Measurements from ENCODE around the gene MYO1H.

Gene MYO1H

DNA sequence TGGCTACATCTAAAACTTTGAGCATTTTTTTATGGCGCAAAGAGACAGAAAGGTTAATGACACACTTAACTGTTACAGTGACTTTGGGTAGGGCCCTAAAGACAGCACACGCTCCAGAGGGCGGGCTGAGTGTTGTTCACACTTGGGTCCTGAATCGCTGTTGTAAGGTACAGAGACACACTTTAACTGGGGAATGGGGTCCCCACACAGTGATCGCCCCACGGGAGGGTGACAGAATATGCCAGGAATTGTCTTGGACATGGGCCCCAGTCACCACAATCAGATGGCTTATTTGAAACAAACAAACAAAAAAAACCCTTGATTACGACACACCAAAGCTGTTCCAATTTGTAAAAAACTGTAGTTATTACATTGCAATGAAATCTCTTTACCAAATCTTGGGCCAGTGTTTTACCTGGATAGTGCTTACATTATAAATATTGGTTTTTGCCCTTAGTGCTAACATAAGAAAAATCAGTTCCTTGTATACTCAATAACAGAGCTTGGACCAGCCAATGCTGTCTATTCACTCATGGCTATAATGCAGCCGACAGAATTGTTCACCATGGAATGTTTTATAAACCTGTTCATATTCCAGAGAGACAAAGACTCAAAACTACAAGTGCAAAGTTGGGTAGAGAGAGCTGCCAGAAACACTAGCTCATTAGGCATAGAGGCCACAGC is 101.1 kb downstream of the MYO1H start:
- Histone ChIP-seq H3K27me3 (ENCODE audit: insufficient read depth, poor library complexity, severe bottlenecking) (no peaks in the 10 kb centered on the region), H3K4me3 (replicated peaks; ENCODE audit: insufficient read depth, low read length) (no peak overlapping the region), H3K27ac (replicated peaks) (no peak overlapping the region)
- TF ChIP-seq, protein P1, sequence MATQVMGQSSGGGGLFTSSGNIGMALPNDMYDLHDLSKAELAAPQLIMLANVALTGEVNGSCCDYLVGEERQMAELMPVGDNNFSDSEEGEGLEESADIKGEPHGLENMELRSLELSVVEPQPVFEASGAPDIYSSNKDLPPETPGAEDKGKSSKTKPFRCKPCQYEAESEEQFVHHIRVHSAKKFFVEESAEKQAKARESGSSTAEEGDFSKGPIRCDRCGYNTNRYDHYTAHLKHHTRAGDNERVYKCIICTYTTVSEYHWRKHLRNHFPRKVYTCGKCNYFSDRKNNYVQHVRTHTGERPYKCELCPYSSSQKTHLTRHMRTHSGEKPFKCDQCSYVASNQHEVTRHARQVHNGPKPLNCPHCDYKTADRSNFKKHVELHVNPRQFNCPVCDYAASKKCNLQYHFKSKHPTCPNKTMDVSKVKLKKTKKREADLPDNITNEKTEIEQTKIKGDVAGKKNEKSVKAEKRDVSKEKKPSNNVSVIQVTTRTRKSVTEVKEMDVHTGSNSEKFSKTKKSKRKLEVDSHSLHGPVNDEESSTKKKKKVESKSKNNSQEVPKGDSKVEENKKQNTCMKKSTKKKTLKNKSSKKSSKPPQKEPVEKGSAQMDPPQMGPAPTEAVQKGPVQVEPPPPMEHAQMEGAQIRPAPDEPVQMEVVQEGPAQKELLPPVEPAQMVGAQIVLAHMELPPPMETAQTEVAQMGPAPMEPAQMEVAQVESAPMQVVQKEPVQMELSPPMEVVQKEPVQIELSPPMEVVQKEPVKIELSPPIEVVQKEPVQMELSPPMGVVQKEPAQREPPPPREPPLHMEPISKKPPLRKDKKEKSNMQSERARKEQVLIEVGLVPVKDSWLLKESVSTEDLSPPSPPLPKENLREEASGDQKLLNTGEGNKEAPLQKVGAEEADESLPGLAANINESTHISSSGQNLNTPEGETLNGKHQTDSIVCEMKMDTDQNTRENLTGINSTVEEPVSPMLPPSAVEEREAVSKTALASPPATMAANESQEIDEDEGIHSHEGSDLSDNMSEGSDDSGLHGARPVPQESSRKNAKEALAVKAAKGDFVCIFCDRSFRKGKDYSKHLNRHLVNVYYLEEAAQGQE (IDR thresholded peaks at IDR 0.05; ENCODE audit: insufficient replicate concordance, low read depth) = no peak
- TF ChIP-seq SPI1 (IDR thresholded peaks at IDR 0.05; ENCODE audit: borderline replicate concordance, low read depth) (no peak), GABPA (IDR thresholded peaks at IDR 0.05; ENCODE audit: low read depth) (no peak), POLR2AphosphoS5 (IDR thresholded peaks at IDR 0.05; ENCODE audit: low read depth) (no peak)
- TF ChIP-seq, protein P2, sequence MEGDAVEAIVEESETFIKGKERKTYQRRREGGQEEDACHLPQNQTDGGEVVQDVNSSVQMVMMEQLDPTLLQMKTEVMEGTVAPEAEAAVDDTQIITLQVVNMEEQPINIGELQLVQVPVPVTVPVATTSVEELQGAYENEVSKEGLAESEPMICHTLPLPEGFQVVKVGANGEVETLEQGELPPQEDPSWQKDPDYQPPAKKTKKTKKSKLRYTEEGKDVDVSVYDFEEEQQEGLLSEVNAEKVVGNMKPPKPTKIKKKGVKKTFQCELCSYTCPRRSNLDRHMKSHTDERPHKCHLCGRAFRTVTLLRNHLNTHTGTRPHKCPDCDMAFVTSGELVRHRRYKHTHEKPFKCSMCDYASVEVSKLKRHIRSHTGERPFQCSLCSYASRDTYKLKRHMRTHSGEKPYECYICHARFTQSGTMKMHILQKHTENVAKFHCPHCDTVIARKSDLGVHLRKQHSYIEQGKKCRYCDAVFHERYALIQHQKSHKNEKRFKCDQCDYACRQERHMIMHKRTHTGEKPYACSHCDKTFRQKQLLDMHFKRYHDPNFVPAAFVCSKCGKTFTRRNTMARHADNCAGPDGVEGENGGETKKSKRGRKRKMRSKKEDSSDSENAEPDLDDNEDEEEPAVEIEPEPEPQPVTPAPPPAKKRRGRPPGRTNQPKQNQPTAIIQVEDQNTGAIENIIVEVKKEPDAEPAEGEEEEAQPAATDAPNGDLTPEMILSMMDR (IDR thresholded peaks at IDR 0.05; ENCODE audit: insufficient read depth, low read length) = no peak
- no peak for DNase-seq (ENCODE audit: low read depth in 1 of 2, low spot score in 1 of 2)

DNA sequence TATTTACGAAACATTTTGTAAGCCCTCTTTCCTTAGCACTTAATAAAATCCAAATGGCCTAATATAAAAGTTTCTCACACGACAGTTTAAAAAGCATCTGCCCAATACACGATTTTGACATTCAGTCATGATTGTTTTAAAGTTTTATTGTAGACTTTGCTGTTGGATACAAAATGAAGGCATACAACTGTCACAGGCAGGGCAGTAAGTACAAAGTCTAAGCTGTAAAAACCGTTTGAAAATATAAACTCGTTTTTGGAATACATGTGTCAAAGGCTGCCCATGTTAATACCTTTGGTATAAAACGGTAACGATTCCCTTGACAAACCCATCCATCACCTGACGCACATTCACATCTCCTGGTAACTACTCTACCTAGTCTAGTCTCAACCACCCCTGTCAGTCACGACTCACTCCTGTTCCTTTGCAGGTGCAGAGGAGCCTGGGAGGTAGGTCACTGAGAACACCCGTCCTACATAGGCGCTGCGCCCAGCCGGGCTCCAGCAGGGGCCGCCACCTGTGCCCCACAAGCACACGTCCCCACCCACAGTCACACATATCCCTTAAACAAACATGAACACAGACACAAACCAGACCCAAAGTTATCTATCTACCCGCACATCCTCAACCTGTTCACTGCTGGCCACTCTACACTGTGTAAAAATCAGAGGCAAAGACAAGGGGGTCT is 102.3 kb downstream of the MYO1H start:
- no peak for DNase-seq (ENCODE audit: low read depth in 1 of 2, low spot score in 1 of 2)
- no peak overlapping the region for H3K4me3 ChIP-seq (replicated peaks; ENCODE audit: insufficient read depth, low read length)
- H3K27me3 ChIP-seq (ENCODE audit: insufficient read depth, poor library complexity, severe bottlenecking) = no peaks in the 10 kb centered on the region
- no peak for TF ChIP-seq POLR2AphosphoS5 (IDR thresholded peaks at IDR 0.05; ENCODE audit: low read depth)
- TF ChIP-seq, protein P2 (IDR thresholded peaks at IDR 0.05; ENCODE audit: insufficient read depth, low read length) = no peak
- H3K27ac ChIP-seq (replicated peaks) = no peak overlapping the region

DNA sequence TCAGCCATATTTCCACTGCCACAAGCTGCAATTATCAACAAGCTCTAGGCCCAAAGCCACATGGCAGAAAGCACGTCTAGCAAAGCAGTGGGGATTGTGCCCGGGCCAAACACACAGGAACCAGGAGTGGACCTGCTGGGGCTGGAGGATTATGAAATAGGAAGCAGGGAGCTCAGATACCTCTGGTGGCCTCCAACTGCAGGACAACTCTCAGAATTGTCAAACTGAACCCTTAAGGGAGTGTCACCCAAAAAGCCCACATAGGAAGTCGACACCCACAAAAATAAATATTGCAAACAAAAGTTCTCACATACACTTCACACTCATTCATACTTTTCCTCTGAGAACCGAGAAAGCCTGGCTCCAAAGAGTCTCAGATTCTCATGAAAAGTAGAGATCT is 103.3 kb downstream of the MYO1H start:
- no peak overlapping the region for H3K27ac ChIP-seq (replicated peaks)
- no peak for DNase-seq (ENCODE audit: low read depth in 1 of 2, low spot score in 1 of 2)
- no peak overlapping the region for H3K4me3 ChIP-seq (replicated peaks; ENCODE audit: insufficient read depth, low read length)
- TF ChIP-seq, protein P2 (IDR thresholded peaks at IDR 0.05; ENCODE audit: insufficient read depth, low read length) = no peak
- TF ChIP-seq GABPA (IDR thresholded peaks at IDR 0.05; ENCODE audit: low read depth) (no peak), SPI1 (IDR thresholded peaks at IDR 0.05; ENCODE audit: borderline replicate concordance, low read depth) (no peak), POLR2AphosphoS5 (IDR thresholded peaks at IDR 0.05; ENCODE audit: low read depth) (no peak)
- TF ChIP-seq, protein P1 (IDR thresholded peaks at IDR 0.05; ENCODE audit: insufficient replicate concordance, low read depth) = no peak
- no peaks in the 10 kb centered on the region for H3K27me3 ChIP-seq (ENCODE audit: insufficient read depth, poor library complexity, severe bottlenecking)
